Neural crest cell (in vitro differentiated cells): ENCODE measurements around the gene TMEM132A. TPM values are rescaled to one million over a fixed set of nuclear protein-coding genes. Genes with fewer than 3 reads are reported as not detected.

Source experiments
- DNase-seq: peaks from one replicate; pipeline ENCODE4 v3.0.0; 2021; ENCODE audit warnings: low read depth, mixed read lengths, low spot score
- H3K27ac Mint-ChIP-seq: one replicate; pipeline ENCODE4 v1.8.0; 2021; ENCODE audit warnings: mild to moderate bottlenecking, mixed read lengths; ENCODE audit not compliant: unreplicated experiment
- H3K27me3 Mint-ChIP-seq: 2 replicates; pipeline ENCODE4 v1.8.0; 2021; ENCODE audit warnings: low read depth, mild to moderate bottlenecking, mixed read lengths
- H3K36me3 Mint-ChIP-seq: 2 replicates; pipeline ENCODE4 v1.8.0; 2021; ENCODE audit warnings: low read depth, mild to moderate bottlenecking, mixed read lengths
- H3K4me1 Mint-ChIP-seq: 2 replicates; pipeline ENCODE4 v1.8.0; 2021; ENCODE audit warnings: mixed read lengths
- H3K4me3 Mint-ChIP-seq: one replicate; pipeline ENCODE4 v1.8.0; 2021; ENCODE audit warnings: mild to moderate bottlenecking, mixed read lengths
- H3K9me3 Mint-ChIP-seq: 2 replicates; pipeline ENCODE4 v1.8.0; 2021; ENCODE audit warnings: mixed read lengths
- CTCF ChIP-seq: fragments of 200-600 bp; sonication (generic); conservative IDR thresholded peaks from 2 replicates; pipeline ENCODE4 v1.5.0; 2021; ENCODE audit warnings: antibody characterized with exemption, mild to moderate bottlenecking
- long read RNA-seq: library from polyadenylated mRNA; unstranded; transcript quantifications from one replicate; pipeline ENCODE4 v2.0.0, GENCODE V29; 2020
- total RNA-seq: library from RNA; stranded (reverse); gene quantifications from 2 replicates; pipeline ENCODE4 v1.2.1, GENCODE V29; 2021

TMEM132A gene
- total RNA-seq = 195 and 216 TPM in 2 replicates
- long read RNA-seq = 0 reads

DNA sequence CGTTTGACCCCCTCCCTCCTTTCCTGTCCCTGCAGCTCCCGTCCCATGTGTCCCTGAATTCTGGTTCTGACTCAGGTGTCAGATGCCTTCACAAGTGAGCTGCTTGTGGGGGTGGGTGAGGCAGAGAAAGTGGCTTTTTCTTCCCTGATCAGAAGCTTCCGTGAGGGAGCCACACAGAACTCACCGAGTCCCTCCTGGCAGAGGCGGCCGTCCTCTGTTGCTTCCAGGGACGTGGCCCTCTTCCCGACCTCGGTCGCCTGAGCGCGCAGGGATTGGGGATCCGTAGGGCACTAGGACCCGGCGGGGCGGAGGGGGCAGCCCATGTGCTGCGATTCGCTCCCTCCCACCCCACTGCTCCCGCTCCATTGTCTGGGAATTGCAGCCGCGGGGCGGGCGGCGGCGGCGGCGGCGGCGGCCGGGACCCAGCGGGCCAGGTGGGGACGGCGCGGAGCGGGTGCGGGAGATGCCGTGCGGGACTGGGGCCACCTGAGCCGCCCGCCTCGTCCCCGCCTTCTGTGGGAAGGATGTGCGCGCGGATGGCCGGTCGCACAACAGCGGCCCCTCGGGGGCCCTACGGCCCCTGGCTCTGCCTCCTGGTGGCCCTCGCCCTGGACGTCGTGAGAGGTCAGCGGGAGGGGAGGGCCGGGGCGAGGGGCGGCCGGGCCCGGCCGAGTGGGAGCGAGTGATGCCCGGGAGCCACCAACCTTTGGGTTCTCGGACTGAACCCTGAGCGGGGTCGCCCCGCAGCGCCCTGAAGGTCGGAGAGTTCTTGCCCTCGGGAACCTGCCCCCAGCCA is at the start of gene TMEM132A:
TSS of gene TMEM132A (plus strand) at position 351 of the 796 bp plus-strand sequence. CDS start at position 525, 174 bp downstream.
- H3K27ac Mint-ChIP-seq = no peak within 1 kb of the TSS
- DNase-seq = peak; percentile 69
- H3K27me3 Mint-ChIP-seq = no peaks in the 10 kb centered on the region
- H3K36me3 Mint-ChIP-seq = peaks cover 14% of the 10 kb centered on the region
- H3K9me3 Mint-ChIP-seq = no peaks in the 10 kb centered on the region
- peak within 1 kb of the TSS; percentile 95 for H3K4me3 Mint-ChIP-seq
- H3K4me1 Mint-ChIP-seq = peaks cover 28% of the 10 kb centered on the region
- no peak for TF ChIP-seq CTCF

DNA sequence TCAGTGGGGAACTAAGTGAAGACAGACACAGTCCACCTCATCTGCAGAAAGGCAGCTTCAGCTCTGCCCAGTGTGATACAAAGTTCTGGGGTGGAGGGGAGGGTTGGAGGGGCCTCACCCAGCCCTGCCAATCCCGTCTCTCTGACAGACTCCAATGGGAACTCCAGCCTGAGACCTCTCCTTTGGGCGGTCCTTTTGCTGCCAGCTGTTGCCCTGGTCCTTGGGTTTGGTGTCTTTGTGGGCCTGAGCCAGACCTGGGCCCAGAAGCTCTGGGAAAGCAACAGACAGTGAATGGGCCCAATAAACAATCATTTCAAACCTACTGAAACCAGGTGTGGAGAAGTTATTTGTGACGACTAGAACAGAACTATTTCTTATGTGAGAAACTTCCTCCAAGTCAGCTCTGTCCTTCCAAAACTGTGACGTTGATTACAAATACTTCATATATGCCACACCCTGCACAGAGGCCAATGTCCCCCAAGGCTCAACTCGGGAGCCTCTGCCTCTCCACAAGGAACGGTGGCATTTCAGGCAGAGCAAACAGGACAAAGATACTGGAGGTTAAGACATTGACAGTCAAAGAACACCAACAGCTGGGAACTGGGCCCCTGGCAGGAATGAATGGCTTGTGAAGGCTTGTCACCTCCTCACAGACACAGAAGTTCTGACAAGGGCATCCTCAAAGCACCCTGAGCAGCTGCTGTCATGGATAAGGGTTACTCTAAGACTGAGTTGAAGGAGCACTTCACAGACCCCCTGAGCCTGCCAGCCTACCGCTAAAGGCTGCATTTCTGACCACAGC is 48.7 kb upstream of the TMEM132A start:
- TF ChIP-seq CTCF = no peak
- H3K9me3 Mint-ChIP-seq = no peaks in the 10 kb centered on the region
- no peaks in the 10 kb centered on the region for H3K36me3 Mint-ChIP-seq
- H3K27ac Mint-ChIP-seq = no peak overlapping the region
- no peaks in the 10 kb centered on the region for H3K27me3 Mint-ChIP-seq
- no peaks in the 10 kb centered on the region for H3K4me1 Mint-ChIP-seq
- DNase-seq = no peak
- no peak overlapping the region for H3K4me3 Mint-ChIP-seq

- no peaks in the 10 kb centered on the region for H3K36me3 Mint-ChIP-seq
- H3K27me3 Mint-ChIP-seq = no peaks in the 10 kb centered on the region
- TF ChIP-seq CTCF = no peak
- DNase-seq = no peak
- no peak overlapping the region for H3K27ac Mint-ChIP-seq
- no peaks in the 10 kb centered on the region for H3K9me3 Mint-ChIP-seq
- H3K4me3 Mint-ChIP-seq = no peak overlapping the region
- H3K4me1 Mint-ChIP-seq = peaks cover 5% of the 10 kb centered on the region
Observed at GRCh38 chr11:60876168-60876485, 48.1 kb upstream of the TMEM132A start.

GRCh38 chr11:60878245-60879101 is 45.8 kb upstream of the TMEM132A start:
- Mint-ChIP-seq H3K27ac (no peak overlapping the region), H3K9me3 (no peaks in the 10 kb centered on the region), H3K36me3 (peaks cover 9% of the 10 kb centered on the region), H3K4me3 (no peak overlapping the region), H3K27me3 (no peaks in the 10 kb centered on the region), H3K4me1 (peaks cover 5% of the 10 kb centered on the region)
- no peak for TF ChIP-seq CTCF
- no peak for DNase-seq

DNA sequence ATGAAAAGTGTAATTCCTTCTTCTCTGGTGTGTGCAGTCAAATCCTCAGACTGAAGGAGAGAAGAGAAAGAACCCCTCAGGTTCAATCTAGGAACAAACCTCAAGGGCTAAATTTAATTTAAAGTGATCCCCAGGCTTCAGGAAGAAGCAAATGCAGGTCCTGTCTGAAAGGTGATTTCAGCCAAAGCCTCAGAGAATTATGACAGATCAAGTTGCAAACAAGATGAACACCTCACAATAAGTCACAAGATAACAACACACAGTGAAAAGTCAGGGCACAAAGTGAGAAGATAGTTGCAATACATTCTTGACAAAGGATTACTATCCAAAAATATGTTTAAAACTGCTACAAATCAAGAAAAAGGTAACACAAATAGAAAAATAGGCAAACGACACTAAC is 45.2 kb upstream of the TMEM132A start:
- Mint-ChIP-seq H3K27me3 (no peaks in the 10 kb centered on the region), H3K4me3 (no peak overlapping the region), H3K9me3 (no peaks in the 10 kb centered on the region), H3K4me1 (peaks cover 5% of the 10 kb centered on the region), H3K27ac (no peak overlapping the region), H3K36me3 (peaks cover 11% of the 10 kb centered on the region)
- no peak for DNase-seq
- TF ChIP-seq CTCF = no peak
